Stimulated activated CD4-positive, alpha-beta T cell treated with anti-CD3 and anti-CD28 coated beads, TNF-alpha, amount 100 ng/mL, for 1 hour (primary cell): ENCODE results near the gene GNB2.
"Not testable (repeated sequence)": the region's sequence is repeated elsewhere in the genome, so short reads cannot be mapped to it uniquely, and the experiment has no call there.

Source experiments
- DNase-seq, 3 donors: peaks; one replicate each; pipeline ENCODE4 v3.0.0-alpha.2; 2020; ENCODE audit warnings: low read depth in 3 of 3, low spot score in 1 of 3

GNB2 gene

DNA sequence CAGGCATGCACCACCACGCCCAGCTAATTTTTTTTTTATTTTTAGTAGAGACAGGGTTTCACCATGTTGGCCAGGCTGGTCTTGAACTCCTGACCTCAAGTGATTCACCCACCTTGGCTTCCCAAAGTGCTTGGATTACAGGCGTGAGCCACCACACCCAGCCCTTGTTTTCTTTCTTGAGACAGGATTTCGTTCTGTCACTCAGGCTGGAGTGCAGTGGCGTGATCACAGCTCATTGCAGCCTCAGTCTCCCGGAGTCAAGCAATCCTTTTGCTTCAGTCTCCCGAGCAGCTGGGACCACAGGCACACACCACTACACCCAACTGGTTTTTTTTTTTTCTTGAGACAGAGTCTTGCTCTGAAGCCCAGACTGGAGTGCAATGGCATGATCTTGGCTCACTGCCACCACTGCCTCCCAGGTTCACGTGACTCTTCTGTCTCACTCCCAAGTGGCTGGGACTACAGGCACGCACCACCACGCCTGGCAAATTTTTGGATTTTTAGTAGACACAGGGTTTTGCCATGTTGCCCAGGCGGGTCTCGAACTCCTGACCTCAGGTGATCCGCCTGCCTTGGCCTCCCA, 11.3 kb upstream of the GNB2 start:
- DNase-seq: not testable (repeated sequence)

DNA sequence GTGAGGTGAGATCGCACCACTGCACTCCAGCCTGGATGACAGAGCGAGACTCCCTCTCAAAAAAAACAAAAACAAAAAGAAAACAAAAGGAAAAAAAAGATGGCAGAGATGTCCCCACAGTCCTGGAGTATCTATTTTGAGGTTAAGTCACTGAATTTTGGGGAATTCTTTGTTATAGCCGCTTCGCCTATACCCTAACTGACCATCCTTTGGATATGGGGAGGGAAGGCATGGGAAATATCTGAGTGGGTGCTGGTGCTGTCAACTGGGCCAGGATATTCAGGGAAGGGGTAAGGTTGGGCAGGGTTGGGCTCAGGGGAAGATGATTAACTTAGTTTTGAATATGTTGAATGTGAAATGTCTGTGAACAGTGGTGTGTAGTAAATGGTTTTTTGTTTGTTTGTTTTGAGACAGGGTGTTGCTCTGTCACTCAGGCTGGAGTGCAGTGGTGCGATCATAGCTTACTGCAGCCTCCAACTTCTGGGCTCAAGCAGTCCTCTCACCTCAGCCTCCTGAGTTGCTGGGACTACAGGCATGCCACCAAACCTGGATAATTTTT, 8.3 kb upstream of the GNB2 start:
- DNase-seq: no peak

DNA sequence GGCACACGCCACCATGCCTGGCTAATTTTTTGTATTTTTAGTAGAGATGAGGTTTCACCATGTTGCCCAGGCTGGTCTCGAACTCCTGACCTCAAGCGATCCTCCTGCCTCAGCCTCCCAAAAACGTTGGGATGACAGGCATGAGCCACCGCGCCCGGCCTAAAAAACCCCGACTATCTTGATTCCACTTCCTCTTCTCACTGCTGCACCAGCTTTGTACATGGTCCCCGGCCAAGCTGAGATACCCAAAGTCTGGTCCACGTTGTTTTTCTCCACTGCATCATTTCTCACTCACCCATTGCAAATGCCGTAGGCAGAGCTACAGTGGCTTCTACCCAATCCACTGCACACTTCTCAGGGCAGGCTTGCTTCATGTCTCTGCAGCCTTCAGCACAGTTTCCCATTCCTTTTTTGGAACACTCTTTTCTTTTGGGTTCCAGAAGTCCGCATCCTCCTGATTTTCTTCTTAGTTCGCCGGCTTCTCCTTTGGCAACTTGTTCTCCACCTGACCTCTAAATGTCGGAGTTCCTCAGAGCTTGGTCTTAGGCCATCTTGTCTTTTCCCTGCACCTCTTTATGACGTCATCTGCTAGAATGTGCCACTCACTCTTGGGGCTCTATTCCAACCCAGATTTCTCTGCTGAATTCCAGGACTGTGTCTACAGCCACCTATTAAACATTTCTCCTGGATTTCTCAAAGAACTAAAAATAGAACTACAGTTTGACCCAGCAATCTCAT, 6.0 kb upstream of the GNB2 start:
- no peak for DNase-seq

DNA sequence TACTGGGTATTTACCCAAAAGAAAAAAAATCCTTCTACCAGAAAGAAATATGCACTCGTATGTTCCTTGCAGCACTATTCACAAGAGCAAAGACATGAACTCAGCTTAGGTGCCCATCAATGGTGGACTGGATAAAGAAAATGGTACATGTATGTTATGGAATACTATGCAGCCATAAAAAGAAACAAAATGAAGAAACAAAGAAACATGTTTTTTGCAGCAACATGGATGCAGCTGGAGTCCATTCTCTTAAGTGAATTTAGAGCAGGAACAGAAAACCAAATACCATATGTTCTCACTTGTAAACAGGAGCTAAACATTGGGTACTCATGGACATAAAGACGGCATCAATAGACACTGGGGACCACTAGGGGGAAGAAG, 5.5 kb upstream of the GNB2 start:
- no peak for DNase-seq

DNA sequence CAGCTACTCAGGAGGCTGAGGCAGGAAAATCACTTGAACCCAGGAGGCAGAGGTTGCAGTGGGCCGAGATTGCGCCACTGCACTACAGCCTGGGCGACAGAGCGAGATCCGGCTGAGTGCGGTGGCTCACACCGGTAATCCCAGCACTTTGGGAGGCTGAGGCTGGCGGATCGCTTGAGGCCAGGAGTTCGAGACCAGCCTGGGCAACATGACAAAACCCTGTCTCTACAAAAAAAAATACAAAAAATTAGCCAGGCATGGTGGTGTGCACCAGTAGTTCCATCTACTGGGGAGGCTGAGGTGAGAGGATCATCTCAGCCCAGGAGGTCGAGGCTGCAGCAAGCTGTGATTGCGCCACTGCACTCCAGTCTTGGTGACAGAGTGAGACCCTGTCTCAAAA, 4.4 kb upstream of the GNB2 start:
- DNase-seq: not testable (repeated sequence)

DNA sequence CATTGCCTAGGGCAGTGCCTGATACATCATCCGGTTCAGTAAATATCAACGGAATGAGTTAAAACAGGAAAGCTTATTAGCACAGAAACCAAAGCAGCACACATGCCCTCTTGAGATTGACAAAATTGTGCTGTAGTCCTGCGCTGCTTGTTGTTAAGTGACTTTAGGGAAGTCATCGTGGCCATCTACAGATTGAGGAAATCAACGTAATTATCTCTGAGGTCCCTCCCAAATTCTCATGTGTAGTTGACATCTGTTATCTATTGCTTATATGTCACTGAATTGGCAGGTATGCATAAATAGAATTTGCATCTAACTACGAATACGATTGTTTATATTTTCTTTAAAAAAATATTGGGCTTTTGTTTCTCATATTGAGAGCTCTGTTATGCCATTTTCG, 3.5 kb upstream of the GNB2 start:
- no peak for DNase-seq

DNA sequence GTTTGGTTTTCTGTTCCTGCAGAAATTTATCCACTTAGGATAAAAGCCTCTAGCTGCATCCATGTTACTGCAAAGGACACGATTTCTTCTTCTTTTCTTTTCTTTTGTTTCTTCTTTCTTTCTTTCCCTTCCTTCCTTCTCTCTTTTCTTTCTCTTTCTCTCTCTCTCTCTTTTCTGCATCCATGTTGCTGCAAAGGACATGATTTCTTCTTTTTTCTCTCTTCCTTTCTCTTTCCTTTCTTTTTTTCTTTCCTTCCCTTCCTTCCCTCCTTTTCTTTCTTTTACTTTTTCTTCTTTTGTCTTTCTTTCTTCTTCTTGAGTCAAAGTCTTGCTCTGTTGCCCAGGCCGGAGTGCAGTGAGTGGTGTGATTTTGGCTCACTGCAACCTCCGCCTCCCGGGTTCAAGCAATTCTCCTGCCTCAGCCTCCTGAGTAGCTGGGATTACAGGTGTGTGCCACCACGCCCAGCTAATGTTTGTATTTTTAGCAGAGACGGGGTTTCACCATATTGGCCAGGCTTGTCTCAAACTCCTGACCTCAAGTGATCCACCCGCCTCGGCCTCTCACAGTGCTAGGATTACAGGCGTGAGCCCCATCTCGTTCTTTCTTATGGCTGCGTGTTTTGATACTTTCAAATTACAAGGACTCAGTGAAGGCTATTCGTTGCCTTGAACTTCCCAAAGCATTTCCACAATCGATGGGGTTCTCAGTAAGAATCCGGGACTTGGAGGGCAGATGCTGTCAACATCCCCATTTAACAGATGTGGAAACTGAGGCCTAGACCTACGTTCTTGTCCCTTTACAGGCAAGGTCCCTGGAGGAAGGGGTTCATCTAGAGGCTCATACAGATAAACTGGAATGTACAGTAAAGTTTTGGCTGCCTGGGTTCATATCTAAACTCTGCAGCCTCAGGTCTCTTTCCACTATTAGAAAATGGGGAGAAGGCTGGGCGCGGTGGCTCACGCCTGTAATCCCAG, 1.9 kb upstream of the GNB2 start:
- DNase-seq: no peak

DNA sequence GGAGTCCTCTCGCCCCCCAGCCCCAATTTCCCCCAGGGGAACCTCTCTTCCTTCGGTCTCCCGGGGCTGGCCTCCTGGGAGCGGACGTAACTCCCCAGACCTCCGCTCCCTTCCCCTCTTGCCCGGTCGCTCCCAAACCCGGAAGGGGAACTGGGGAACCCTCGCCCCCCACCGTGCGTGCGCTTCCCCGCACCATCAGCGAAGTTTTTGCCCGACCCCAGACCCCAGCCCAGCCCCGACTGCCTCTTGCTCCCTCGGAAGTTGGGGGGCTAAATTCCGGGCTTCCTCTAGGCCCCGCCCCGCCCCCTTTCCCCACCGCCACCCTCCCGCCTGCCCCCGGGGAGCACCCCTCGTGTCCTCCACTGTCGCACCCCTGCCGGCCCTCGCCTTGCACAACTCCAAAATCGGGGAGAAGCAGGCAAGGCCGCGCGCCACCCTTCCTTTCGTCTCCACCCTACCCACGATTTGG, 436 bp downstream of the GNB2 start:
- DNase-seq: no peak

DNA sequence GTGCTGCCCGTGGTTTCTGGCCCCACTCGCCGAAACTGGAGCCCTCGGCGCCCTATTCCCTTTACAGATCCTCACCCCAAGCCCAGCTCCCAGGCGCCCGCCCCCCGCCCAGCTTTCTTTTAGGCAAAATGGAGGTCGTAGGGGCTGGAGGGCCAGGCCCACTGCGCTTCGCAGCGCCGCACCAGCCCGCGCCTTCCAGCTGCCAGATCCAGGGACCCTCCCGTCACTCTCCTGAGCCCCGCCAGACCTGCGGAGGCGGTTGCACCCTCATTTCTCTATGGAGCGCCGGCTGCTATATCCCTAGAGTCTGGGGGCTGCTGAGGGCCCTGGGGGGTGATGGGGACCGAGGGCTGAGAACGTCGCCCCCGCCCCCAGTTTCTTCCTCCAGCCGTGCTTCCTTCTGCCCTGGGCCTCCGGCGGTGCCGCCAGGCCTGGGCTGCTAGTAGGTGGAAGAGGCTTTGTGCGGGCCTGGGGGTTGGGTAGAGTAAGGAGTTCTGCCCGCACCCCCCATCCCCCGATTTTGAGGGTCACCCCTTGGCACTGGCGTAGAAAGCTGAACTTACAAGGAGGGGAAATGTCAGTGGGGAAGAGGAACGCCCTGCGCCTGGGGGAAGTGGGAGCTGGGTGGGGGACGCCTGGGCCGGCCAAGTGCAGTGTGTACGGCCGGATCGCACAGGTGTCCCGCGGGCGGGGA, 1.0 kb downstream of the GNB2 start:
- DNase-seq: no peak

DNA sequence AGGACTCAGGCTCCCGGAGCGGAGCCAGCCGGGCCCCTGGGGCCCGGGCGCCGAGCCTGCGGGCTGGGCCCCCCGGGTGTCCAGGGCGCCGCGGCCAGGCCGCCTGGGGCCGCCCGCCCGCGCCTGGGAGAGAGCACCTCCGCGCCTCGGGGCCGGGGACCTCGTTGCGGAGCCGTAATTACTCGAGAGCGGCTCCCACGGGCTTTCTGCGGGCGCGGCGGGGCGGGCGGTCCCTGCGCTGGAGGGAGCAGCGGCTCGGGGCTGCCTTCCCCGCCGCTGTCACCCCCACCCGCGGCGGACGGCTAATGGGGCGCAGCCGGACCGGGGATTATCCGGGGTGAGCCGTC, 1.5 kb downstream of the GNB2 start:
- no peak for DNase-seq

DNA sequence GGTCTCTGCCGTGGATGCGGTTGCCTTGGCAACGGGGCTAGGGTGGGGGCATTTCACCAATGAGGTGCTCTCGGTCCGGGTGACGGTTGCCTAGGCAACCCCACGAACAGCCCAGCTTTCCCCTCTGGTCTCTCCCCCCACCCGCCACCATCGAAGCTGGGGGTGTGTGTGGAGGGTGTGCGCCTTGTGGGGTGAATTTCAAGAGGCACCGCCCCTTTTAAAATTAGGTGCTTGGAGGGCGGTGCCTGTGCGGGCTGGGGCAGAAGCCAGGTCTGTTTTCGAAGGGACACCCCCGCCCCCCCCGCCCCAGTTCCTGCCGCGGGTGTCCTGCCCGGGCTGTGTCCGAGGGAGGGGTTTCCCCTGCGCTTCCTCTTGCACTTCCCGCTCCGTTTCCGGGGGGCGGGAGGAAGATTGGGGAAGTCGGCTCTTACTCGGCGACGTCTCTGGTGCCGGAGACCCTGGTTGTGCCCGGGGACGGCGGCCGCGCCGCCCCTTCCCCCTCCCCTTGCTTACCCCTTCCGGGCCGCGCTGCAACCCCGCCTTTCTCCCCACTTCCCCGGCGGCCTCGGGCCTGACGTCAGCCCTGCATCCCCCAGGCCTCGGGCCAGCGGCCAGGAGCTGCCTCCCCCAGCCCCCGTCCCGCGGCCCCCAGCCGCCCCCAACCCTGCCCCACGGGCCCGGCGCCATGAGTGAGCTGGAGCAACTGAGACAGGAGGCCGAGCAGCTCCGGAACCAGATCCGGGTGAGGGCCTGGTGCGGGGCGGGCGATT, 2.2 kb downstream of the GNB2 start:
- peak; percentile 52 to 78 (median 62) for DNase-seq

DNA sequence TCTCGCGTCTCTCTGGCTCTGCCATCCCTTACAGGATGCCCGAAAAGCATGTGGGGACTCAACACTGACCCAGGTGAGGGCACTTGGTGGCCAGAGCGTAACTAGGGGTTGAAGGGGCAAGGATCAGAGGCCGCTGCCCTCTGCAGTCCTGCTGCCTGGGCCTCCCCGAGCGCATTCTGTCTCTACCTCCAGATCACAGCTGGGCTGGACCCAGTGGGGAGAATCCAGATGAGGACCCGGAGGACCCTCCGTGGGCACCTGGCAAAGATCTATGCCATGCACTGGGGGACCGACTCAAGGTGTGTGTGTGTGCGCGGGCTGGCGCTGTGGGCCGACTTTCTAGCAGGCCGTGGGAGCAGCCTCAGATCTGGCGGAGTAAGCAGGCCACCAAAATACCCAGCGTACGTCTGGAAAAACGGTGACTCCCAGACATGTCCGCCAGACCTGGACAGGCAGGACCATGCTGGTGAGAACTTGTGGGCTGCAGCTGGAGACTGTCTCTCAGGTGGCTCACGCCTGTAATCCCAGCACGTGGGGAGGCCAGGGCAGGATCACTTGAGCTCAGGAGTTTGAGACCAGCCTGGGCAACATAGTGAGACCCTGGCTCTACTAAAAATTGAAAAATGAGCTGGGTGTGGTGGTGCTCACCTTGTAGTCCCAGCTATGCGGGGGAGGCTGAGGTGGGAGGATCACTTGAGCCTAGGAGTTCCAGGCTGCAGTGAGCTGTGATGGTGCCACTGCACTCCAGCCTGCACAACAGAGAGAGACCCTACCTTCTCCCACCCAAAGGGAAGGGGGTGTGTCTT, 3.2 kb downstream of the GNB2 start:
- no peak for DNase-seq

DNA sequence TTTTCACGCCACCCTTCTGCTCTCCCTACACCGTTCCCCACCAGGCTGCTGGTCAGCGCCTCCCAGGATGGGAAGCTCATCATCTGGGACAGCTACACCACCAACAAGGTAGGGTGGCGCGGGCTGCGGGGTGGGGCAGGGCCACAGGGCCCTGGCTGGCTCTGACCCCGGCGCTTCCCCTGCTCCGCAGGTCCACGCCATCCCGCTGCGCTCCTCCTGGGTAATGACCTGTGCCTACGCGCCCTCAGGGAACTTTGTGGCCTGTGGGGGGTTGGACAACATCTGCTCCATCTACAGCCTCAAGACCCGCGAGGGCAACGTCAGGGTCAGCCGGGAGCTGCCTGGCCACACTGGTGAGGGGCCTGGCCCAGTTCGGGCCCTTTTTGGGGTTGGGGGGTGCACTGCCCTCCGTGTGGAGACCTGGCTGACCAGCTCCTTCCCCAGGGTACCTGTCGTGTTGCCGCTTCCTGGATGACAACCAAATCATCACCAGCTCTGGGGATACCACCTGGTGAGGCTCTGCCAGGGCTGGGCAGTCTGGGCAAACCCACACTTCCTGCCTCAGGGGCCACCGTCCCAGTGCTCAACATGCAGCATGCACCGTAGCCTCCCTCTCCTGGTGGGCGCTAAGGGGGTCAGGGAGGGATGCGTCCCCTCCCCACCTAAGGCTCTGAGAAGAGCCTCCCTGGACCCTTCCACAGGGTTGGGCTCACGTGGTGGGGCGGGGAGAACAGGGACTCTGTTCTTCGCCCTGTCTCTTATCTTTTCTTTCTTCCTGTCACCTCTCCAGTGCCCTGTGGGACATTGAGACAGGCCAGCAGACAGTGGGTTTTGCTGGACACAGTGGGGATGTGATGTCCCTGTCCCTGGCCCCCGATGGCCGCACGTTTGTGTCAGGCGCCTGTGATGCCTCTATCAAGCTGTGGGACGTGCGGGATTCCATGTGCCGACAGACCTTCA, 4.0 kb downstream of the GNB2 start:
- no peak for DNase-seq

DNA sequence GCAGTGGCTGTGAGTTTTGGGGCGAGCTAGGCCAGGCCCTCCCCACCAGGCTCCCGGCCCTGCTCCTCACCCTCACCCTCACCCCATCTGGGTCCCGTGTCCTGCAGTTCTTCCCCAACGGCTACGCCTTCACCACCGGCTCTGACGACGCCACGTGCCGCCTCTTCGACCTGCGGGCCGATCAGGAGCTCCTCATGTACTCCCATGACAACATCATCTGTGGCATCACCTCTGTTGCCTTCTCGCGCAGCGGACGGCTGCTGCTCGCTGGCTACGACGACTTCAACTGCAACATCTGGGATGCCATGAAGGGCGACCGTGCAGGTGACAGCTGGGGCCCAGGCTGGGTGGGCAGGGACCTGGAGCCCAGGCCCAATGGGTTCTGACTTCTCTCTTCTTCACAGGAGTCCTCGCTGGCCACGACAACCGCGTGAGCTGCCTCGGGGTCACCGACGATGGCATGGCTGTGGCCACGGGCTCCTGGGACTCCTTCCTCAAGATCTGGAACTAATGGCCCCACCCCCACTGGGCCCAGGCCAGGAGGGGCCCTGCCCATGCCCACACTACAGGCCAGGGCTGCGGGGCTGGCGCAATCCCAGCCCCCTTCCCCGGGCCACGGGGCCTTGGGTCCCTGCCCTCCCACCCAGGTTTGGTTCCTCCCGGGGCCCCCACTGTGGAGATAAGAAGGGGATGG, 4.9 kb downstream of the GNB2 start:
- no peak for DNase-seq

DNA sequence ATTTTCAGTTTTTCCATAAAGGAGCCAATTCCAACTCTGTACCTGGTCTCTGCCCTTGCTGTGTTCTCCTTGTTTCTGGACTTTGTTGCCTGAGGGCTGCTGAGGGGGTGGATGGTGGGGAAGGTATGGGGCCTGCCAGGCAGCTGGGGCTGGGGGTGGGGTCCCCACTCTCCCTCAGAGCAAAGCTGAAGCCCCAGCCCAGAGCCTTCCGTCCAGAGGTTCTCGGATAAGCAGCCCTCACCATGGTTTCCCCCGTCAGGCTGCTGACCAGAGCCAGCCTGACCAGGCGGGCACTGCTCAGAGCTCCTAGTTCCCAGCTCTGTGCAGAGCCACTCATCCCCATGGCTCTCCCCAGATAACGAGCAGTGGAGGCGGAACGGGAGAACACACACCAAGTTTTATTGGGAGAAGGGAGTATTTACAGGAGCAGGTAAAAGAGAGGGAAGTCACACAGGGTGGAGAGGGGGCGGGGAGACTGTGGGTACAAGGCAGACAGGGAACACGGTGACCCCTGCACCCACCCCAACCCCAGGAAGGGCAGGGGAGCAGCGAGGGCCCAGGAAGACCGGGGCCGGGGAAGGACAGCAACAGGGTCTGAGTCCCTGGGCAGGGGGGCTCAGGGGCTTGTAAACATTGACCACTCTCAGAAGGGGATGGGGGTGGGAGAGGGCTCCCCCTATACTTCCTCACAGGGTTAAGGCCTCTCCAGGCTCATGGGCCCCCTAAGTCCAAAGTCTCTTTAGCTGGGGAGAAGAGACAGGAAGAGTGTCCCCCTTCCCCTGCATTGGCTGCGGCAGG, 5.8 kb downstream of the GNB2 start:
- no peak for DNase-seq

DNA sequence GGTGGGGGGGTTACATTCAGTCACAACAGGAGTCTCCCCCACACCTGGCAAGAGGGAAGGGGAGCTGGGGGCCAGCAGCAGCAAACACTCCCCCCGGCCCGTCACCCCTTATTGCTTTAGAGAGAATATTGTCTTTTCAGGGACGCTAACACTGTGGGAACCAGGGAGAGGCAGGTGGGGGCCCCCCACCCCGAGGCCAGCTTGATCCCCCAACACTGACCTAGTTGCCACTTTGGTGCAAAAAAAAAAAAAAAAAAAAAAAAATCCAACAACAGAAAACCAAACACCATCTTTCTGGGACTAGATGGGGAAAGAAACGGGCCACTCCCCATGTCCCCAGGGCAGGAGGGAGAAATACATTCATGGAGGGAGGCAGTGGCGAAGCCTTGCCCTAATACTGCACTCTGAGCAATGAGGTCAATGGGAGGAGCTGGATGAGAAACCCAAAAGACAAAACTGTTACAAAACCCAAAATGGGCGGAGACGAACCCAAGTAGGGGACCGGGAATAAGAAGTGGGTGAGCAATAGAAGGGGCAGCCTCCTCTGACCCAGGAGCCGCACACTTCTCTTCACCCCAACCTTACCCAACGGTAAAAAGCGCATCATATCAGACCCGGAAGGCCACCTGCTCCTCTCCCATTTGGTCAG, 6.5 kb downstream of the GNB2 start:
- DNase-seq: no peak
